NCI-H1105 (cell line): ENCODE data around the gene TXNRD2.
A peak's percentile ranks its signal among the peaks of the same experiment; 100 is the strongest.

ENCODE experiments used
- DNase-seq: peaks from one replicate; lab custom pipeline; 2025; lab: John Stamatoyannopoulos, UW

The TXNRD2 gene

DNA sequence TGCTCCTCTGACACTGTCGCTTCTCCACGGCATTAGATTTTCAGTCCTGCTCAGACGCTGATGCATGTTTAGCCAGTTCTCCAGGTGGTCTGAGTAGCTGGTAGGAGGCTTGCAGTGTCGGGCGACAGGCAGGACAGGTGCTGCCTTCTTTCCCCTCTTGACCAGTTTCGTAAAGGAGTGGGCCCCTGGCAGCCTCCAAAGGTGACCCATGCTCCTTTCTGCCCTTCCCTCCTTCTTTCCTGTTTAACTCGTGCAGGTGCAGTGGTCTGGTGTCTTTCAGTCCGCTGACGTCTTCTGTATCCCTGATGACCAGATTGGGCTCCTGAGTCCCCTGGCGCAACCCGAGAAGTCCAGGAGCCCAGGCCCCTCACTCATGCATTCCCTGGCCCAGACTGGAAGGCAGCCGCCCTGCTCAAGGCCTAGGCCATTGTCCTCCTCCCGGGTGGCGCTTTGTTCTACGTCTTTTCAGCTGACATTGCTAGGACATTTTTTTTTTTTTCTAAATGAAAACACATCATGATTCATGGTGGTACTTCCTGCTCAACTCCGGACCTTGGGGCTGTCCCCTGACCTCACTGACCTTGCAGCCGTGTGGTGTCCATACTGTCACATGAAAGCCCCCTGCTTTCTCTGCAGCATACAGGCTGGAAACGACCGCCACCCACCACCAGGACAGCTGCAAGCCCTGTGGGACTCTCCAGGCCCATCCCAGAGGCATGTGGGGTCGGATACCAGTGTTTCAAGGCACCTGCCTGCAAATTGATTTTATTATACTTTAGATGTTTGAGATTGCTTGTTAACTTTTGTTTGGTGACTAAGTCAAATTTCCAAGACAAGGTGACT is 25.5 kb upstream of the TXNRD2 start:
- DNase-seq, result no peak

DNA sequence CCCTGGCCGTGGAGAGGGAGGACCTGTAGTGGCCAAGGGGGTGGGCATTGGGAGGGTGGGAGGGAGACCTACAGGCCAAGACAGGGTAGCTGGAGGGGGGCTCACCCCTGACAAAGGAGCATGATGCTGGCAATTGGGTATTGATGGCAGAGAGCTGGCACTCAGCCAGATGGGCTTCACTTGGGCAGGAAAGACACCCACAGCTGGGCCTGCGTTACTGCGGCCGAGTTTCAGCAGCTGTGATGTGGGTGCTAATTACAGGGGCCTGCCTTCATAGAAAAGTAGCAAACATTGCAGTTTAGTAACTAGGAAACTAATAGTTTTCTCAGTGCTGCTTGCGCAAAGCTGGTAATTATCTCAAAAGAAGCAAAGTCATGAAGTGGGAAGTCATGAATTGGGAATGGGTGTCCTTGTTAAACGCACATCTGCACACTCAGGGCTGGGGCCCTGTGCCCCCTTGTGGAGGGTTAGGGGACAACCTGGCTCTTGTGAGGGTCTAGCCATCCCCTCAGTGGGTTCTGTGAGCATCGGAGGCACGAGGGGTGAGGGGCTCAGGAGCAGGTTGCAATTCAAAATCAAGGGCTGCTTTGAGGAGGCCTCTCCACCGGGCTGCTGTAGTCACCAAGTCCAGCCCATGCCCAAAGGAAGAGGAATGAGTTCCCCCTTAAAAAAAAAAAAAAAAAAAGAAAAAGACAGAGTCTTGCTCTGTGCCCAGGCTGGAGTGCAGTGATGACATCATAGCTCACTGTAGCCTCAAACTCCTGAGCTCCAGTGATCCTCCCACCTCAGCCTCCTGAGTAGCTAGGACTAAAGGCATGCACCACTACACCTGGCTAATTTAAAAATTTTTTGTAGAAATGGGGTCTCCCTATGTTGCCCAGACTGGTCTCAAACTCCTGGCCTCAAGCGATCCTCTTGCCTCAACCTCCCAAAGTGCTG is 24.4 kb upstream of the TXNRD2 start:
- peak; percentile 69 for DNase-seq

DNA sequence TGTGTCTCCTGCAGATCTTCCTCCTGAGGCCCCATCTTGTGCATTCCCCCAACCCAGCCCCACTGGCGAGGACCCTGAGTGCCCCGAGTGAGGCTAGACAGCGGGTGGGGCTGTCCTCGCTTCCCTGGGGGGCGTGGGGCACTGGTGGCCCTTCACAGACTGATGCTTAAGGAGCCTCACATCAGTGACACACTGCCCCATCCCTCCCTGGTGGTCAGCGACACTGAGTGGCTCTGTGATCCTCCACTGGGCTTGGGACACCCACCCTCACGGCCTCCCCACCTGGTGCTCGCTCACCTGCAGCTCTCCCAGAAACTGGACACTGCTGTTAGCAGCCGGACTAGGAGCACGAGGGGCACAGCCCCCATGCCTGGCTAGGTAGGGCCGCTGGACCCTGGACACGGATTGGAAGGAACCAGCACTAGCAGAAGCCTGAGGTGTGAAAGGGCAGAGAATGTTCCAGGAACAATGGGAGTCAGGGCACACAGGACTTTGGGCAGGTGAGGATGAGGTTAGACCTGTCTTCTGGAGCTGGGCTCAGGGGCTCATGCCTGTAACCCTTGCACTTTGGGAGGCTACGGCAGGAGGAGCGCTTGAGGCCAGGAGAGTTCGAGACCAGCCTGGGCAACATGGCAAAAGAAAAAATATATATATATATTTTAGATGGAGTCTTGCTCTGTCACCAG is 23.2 kb upstream of the TXNRD2 start:
- no peak for DNase-seq

DNA sequence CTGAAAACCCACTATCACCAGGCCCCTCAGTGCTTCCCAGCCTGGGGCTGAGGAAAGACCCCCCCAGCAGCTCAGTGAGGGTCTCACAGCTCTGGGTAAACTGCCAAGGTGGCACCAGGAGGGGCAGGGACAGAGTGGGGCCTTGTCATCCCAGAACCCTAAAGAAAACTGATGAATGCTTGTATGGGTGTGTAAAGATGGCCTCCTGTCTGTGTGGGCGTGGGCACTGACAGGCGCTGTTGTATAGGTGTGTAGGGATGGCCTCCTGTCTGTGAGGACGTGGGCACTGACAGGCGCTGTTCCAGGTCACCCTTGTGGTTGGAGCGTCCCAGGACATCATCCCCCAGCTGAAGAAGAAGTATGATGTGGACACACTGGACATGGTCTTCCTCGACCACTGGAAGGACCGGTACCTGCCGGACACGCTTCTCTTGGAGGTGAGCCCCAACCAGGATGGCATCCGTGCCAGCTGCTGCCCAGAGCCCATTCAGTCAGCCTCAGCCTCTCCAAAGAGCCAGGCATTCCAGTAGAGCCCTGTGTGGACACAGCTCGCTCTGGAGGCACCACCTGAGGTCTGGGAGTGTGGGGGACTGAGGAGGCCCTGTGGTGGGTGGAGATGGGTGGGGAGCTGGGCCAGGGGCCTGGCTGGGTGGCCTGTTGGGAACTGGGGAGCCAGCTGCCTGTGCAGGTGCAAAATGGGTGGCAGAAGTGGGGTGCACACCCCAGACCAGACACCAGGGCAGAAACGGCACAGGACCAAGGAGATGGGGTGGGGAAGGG is 22.4 kb upstream of the TXNRD2 start:
- DNase-seq, result no peak

GRCh38 chr22:19962909-19963806 is 21.5 kb upstream of the TXNRD2 start:
- no peak for DNase-seq

GRCh38 chr22:19962246-19962908 is 20.8 kb upstream of the TXNRD2 start:
- DNase-seq, result peak; percentile 60

DNA sequence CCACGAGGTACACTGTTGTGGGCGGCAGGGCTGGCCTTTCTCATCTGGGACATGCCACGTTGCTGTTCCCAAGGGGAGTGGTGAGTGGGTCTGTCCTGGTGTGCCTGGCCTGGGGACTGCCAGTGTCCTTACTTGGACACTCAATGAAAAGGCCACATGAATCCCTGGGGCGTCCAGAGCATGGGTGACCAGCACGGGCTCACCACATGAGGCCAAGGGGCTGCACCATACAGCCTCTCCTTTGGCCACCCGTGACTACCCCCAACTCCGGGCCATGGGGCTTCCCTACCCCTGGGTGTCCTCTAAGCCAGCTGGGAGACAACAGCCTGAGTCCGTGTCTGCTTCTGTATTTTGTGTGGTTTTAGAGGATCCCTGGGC is 20.2 kb upstream of the TXNRD2 start:
- DNase-seq, result no peak

DNA sequence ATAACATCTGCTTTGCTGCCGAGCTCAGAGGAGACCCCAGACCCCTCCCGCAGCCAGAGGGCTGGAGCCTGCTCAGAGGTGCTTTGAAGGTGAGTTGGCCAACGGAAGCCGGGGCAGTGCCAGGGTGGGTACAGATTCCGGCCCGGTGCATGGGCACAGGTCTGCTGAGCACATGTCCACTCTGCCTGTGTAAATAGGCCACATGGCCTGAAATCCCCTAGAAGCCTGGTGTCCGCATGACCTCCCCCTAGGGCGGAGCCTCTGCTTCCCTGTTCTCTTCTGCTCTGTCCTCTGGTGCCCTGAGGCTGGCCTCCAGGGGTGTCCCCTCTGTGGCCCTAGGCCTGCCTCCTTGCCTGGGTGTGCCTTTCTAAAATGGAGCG is 19.6 kb upstream of the TXNRD2 start:
- DNase-seq, result no peak

- no peak for DNase-seq
Observed at GRCh38 chr22:19960491-19961200, 19.0 kb upstream of the TXNRD2 start.

- DNase-seq, result no peak
Observed at GRCh38 chr22:19959587-19960490, 18.2 kb upstream of the TXNRD2 start.

- DNase-seq, result no peak
Observed at GRCh38 chr22:19959043-19959586, 17.5 kb upstream of the TXNRD2 start.

DNA sequence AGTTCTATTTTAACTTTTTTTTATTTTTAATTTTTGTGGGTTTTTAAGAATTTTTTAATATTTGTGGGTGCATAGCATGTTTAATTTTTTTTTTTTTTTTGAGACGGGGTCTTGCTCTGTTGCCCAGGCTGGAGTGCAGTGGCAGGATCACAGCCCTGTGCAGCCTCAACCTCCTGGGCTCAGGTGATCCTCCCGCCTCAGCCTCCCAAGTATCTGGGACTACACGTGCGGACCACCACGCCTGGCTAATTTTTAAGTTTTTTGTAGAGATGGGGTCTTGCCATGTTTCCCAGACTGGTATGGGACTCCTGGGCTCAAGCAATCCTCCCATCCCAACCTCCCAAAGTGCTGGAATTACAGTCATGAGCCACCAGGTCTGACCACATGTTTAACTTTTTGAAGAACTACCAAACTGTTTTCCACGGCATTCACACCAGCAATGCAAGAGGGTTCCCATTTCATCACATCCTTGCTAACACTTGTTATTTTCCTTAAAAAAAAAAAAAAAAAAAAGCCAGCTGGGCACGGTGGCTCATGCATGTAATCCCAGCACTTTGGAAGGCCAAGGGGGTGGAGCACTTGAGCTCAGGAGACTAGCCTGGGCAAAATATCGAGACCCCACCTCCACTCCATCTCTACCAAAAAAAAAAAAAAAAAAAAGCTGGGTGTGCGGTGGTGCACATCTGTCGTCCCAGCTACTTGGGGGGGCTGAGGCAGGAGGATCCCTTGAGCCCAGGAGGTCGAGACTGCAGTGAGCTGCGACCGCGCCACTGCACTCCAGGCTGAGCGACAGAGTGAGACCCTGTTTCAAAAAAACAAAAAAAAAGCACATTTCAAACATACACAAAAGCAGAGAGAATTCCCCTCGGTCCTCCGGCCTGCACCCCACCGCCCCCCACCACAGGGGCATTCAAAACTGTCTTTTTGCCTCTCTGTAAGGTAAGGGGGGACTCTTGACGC is 16.7 kb upstream of the TXNRD2 start:
- no peak for DNase-seq

DNA sequence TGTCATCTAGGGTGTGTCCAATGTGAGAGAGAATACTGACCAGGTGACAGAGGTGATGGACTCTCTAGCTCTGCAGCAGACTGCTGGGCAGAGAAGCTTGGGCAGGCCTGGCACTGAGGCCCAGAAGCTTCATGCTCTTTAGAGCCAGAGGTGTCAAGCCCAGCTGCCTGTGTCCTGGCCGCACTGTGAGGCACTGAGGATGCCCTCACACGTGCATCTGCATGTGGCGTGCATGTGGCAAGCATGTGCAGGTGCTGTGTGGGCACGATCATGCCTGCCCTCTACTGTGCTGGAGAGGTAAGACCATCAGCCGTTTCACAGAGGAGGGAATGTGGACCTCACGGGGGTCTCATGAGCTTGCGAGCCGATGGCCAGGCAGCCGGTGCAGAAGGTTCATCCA is 15.8 kb upstream of the TXNRD2 start:
- DNase-seq, result no peak

DNA sequence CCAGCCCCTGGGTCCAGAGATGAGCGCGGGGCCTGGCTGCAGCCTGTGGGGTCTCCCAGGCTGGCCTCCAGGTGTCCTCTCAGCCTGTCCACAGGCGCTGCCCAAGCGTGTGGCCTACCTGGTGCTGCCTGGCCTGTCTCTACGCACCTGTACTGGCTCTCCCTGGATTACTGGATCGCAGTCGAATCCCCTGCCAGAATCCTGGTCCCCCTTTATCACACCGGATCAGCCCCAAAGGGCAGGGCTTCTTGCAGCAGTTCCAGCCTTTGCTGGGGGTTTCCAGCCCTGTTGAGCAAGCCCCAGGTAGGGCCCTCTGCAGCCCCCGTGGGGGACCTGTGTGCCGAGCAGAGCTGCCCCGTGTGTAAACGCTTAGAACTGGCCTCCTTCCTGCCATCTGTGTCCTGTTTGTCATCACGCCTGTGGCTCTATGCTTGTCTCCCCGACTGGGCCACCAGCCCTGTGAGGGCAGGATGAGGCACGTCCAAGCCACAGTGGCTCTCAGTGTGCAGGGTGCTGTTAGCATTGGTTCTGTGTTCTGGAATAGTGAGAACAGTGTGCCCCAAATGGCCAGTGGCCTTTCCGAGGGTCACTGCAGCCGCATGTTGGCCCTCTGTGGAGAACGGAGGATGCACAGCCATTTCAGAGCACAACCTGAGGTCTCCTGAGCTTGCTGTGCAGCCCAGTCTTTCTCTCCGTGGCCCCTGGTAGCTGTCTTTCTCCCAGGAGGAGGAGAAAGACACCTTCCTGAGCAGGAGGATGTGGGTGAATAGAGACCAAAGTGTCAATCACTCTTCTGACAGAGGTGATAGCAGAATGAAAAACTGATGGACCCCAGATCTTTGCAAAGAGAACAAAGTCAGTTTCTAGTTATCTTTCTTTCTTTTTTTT is 13.9 kb upstream of the TXNRD2 start:
- DNase-seq, result no peak

DNA sequence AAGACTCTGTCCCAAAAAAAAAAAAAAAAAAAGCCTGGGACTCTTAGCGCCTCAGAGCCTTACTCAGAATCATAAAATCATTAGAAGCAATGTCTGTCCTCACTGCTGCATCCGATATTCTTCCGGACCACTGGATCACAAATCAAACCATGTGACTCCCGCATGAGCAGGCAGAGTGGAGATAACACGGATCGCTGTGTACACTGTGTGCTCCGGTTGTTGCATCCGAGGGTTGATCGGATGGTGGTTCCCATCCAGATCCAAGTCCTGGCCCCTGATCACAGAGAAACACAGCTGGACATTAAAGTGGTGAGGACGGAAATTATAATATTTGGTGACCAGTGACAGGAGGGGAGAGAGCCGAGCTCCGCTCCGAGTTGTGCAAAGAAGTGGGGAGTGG is 9.7 kb upstream of the TXNRD2 start:
- no peak for DNase-seq
